NT2/D1 (cell line): ENCODE results near the gene ZSCAN12.

Source experiments
- SUZ12 ChIP-seq: IDR thresholded peaks from 2 replicates; pipeline ENCODE4 v1.6.1; 2011; ENCODE audit not compliant: insufficient read length, insufficient read depth; ENCODE audit errors: extremely low read depth
- YY1 ChIP-seq: IDR thresholded peaks from 2 replicates; pipeline ENCODE4 v1.6.1; 2011; ENCODE audit not compliant: insufficient read length, insufficient read depth
- ZNF274 ChIP-seq: IDR thresholded peaks from 2 replicates; pipeline ENCODE4 v1.6.1; 2011; ENCODE audit warnings: mild to moderate bottlenecking, low read depth, low read length

- TF ChIP-seq SUZ12 (no peak), ZNF274 (no peak), YY1 (no peak)
These were observed 45.4 kb downstream of the ZSCAN12 start for GRCh38 chr6:28353981-28354676.
